GM12801 (cell line): ENCODE results near the gene SYNRG.

Experiments
- CTCF ChIP-seq: IDR thresholded peaks from one replicate; pipeline ENCODE4 v1.5.1; 2011; ENCODE audit warnings: control low read depth; ENCODE audit not compliant: insufficient read length; ENCODE audit errors: extremely low read depth

Gene SYNRG, protein sequence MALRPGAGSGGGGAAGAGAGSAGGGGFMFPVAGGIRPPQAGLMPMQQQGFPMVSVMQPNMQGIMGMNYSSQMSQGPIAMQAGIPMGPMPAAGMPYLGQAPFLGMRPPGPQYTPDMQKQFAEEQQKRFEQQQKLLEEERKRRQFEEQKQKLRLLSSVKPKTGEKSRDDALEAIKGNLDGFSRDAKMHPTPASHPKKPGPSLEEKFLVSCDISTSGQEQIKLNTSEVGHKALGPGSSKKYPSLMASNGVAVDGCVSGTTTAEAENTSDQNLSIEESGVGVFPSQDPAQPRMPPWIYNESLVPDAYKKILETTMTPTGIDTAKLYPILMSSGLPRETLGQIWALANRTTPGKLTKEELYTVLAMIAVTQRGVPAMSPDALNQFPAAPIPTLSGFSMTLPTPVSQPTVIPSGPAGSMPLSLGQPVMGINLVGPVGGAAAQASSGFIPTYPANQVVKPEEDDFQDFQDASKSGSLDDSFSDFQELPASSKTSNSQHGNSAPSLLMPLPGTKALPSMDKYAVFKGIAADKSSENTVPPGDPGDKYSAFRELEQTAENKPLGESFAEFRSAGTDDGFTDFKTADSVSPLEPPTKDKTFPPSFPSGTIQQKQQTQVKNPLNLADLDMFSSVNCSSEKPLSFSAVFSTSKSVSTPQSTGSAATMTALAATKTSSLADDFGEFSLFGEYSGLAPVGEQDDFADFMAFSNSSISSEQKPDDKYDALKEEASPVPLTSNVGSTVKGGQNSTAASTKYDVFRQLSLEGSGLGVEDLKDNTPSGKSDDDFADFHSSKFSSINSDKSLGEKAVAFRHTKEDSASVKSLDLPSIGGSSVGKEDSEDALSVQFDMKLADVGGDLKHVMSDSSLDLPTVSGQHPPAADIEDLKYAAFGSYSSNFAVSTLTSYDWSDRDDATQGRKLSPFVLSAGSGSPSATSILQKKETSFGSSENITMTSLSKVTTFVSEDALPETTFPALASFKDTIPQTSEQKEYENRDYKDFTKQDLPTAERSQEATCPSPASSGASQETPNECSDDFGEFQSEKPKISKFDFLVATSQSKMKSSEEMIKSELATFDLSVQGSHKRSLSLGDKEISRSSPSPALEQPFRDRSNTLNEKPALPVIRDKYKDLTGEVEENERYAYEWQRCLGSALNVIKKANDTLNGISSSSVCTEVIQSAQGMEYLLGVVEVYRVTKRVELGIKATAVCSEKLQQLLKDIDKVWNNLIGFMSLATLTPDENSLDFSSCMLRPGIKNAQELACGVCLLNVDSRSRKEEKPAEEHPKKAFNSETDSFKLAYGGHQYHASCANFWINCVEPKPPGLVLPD (N-terminal part only)

GRCh38 chr17:37609170-37610040 lies at the start of gene SYNRG:
Gene SYNRG (minus strand): TSS chr17:37609418. CDS start chr17:37609355, 63 bp downstream.
- TF ChIP-seq CTCF, result no peak

DNA sequence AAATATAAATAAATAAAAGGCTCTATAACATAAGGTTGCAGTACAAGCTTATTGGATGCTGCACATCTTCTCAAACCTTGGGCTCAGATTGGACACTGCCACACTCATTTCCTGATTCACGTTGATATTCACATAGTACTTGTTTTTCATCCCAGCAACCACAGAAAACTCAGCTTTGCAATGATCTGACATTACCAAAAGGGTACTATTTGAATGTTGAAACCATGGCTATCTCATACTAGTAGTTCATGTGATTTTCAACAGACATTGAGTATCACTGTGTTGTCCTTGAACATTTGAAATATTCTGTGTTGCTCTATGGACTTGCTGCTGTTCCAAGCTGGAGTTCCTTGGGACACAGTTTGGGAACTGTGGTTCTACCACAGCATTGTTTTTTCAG lies 48.0 kb upstream of the SYNRG start:
- TF ChIP-seq CTCF, result no peak

DNA sequence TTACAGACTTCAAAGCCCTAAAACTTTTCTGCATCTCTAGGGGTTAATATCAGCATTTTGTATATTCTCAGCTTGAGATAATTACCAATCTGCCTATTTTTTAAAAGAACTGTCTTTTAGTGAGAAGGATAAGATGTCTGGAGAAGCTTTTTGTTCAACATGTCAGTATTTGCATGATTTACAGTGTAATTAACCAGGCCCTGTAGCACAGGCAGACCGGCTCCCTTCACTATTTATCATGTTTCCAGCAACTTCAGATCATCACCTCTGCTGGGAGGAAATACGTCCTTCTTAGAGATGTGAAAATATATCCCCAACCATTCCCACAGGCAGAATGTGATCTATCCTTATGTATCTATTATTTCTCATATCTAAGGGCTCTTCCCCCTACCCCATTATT lies 42.6 kb upstream of the SYNRG start:
- TF ChIP-seq CTCF, result no peak

DNA sequence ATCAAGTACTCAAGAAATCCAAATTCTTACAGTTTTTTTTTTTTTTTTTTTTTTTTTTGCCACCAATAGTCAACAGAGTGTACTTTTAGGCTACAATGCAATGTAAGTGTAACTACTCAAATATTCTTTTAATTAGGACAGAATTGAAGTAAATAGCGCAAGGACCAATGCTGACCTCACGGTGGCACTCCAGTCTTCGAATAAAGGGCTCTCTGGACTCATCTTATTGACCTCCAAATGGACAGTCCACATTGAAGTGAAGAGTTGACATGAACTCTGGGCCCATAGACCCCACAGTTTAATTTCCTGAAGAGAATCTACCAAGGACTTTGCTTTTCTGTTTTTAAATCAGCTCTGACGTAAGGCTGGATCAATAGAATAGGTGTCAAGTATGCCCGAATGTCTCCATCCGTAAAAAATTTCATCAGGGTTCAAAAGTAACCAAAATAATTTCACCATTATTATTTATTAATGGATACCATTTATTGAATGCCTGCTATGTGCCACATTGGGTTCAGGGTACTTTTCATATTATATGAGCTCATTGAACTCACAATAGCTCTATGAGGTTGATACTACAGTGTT lies 41.3 kb upstream of the SYNRG start:
- TF ChIP-seq CTCF, result no peak

DNA sequence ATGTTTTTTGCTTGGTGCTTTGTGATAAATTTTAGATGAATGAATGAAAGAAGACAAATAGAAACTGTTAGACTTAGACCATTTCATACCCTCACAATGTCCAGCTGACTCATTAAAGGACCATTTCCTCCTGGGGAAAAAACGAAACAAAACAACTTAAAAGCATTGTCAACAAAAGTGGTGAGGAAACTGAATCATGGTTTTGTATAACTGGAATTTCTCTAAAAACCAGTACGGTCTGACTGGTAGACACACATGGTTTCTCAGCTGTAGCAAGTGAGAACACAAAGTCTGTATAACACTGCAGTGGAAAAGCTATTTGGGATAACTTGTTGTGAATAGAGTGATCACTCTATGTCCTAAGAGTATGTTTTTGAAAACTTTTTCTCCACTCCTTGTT lies 39.3 kb upstream of the SYNRG start:
- TF ChIP-seq CTCF, result no peak

DNA sequence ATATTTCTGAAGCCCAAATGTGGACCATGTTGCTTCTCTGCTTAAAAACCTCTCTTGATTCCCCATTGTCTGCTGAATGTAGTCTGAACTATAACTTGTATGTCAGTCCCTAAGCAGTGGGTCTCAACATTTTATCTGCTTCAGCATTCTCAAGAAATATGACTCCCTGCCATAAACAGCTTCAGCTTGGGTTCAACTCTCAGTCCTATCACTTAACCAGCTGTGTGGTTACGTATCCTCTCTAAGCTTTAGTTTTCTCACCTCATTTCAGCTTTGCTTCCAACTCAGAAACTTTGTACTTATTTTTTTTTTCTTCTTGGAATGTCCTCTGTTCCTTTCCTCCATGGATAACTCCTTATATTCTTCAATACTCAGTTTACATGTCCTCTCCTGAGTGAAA lies 38.6 kb upstream of the SYNRG start:
- TF ChIP-seq CTCF, result no peak
